ENCODE measurements around the gene DCLRE1A.
"Not testable (repeated sequence)": the region's sequence is repeated elsewhere in the genome, so short reads cannot be mapped to it uniquely, and the experiment has no call there.

The DCLRE1A gene

GRCh38 chr10:113857210-113857609, 3.3 kb upstream of the DCLRE1A start:
- no peak for DNase-seq

GRCh38 chr10:113856563-113856962, 2.7 kb upstream of the DCLRE1A start:
- DNase-seq: no peak

GRCh38 chr10:113854761-113855588, 1.1 kb upstream of the DCLRE1A start:
- peak; percentile 57 for DNase-seq

GRCh38 chr10:113853578-113854012, 287 bp downstream of the DCLRE1A start:
- no peak for DNase-seq

- no peak for DNase-seq
These were observed 3.9 kb downstream of the DCLRE1A start for GRCh38 chr10:113849946-113850345.

- no peak for DNase-seq
These were observed 4.6 kb downstream of the DCLRE1A start for GRCh38 chr10:113849140-113849803.

- no peak for DNase-seq
These were observed 7.8 kb downstream of the DCLRE1A start for GRCh38 chr10:113846036-113846435.

- no peak for DNase-seq
These were observed 9.9 kb downstream of the DCLRE1A start for GRCh38 chr10:113843972-113844485.

GRCh38 chr10:113842171-113842570, 11.7 kb downstream of the DCLRE1A start:
- DNase-seq: no peak

GRCh38 chr10:113828567-113828966, 25.3 kb downstream of the DCLRE1A start:
- not testable (repeated sequence) for DNase-seq

GRCh38 chr10:113825791-113826190, 28.1 kb downstream of the DCLRE1A start:
- no peak for DNase-seq

GRCh38 chr10:113823389-113823788, 30.5 kb downstream of the DCLRE1A start:
- no peak for DNase-seq

GRCh38 chr10:113822174-113822573, 31.7 kb downstream of the DCLRE1A start:
- DNase-seq: no peak

GRCh38 chr10:113821306-113821705, 32.6 kb downstream of the DCLRE1A start:
- DNase-seq: not testable (repeated sequence)

- no peak for DNase-seq
These were observed 33.4 kb downstream of the DCLRE1A start for GRCh38 chr10:113820507-113820906.

- DNase-seq: no peak
These were observed 33.9 kb downstream of the DCLRE1A start for GRCh38 chr10:113819989-113820388.

- DNase-seq: not testable (repeated sequence)
These were observed 39.2 kb downstream of the DCLRE1A start for GRCh38 chr10:113814700-113815099.

GRCh38 chr10:113808168-113808567, 45.7 kb downstream of the DCLRE1A start:
- no peak for DNase-seq

GRCh38 chr10:113806503-113806902, 47.4 kb downstream of the DCLRE1A start:
- DNase-seq: no peak

- DNase-seq: no peak
These were observed 50.9 kb downstream of the DCLRE1A start for GRCh38 chr10:113802997-113803396.

- no peak for DNase-seq
These were observed 52.3 kb downstream of the DCLRE1A start for GRCh38 chr10:113801569-113801968.

- DNase-seq: no peak
These were observed 62.2 kb downstream of the DCLRE1A start for GRCh38 chr10:113791691-113792090.

GRCh38 chr10:113788604-113789083, 65.2 kb downstream of the DCLRE1A start:
- no peak for DNase-seq

Measured in CD4-positive, alpha-beta T cell treated with Interleukin-17A for 4 hours (primary cell).